DMS 273 (cell line): Measurements from ENCODE around the gene HIVEP3.

Experiments
- DNase-seq: peaks from one replicate; lab custom pipeline; 2025; ENCODE audit not compliant: unreplicated experiment; lab: John Stamatoyannopoulos, UW

The HIVEP3 gene

GRCh38 chr1:41766041-41766440 is 152.7 kb downstream of the HIVEP3 start:
- DNase-seq, result no peak

GRCh38 chr1:41765152-41765551 is 153.6 kb downstream of the HIVEP3 start:
- no peak for DNase-seq

GRCh38 chr1:41764656-41765055 is 154.1 kb downstream of the HIVEP3 start:
- no peak for DNase-seq

- no peak for DNase-seq
Measured at GRCh38 chr1:41762777-41763176, 155.9 kb downstream of the HIVEP3 start.

- DNase-seq, result no peak
Measured at GRCh38 chr1:41762251-41762650, 156.5 kb downstream of the HIVEP3 start.

- DNase-seq, result no peak
Measured at GRCh38 chr1:41758904-41759548, 159.7 kb downstream of the HIVEP3 start.

GRCh38 chr1:41758500-41758899 is 160.2 kb downstream of the HIVEP3 start:
- no peak for DNase-seq

GRCh38 chr1:41754540-41754939 is 164.2 kb downstream of the HIVEP3 start:
- peak; percentile 14 for DNase-seq

- DNase-seq, result no peak
Measured at GRCh38 chr1:41752514-41753170, 166.1 kb downstream of the HIVEP3 start.

- DNase-seq, result no peak
Measured at GRCh38 chr1:41751804-41752513, 166.8 kb downstream of the HIVEP3 start.

GRCh38 chr1:41749991-41750745 is 168.6 kb downstream of the HIVEP3 start:
- DNase-seq, result no peak

- no peak for DNase-seq
Measured at GRCh38 chr1:41745022-41745421, 173.7 kb downstream of the HIVEP3 start.

GRCh38 chr1:41743366-41743765 is 175.4 kb downstream of the HIVEP3 start:
- no peak for DNase-seq

- DNase-seq, result peak; percentile 34
Measured at GRCh38 chr1:41742219-41742618, 176.5 kb downstream of the HIVEP3 start.

GRCh38 chr1:41741244-41741643 is 177.5 kb downstream of the HIVEP3 start:
- no peak for DNase-seq

- DNase-seq, result no peak
Measured at GRCh38 chr1:41740630-41741239, 178.0 kb downstream of the HIVEP3 start.

GRCh38 chr1:41740058-41740457 is 178.7 kb downstream of the HIVEP3 start:
- no peak for DNase-seq

GRCh38 chr1:41739061-41739955 is 179.4 kb downstream of the HIVEP3 start:
- peak; percentile 81 for DNase-seq

GRCh38 chr1:41738475-41738874 is 180.2 kb downstream of the HIVEP3 start:
- DNase-seq, result no peak

GRCh38 chr1:41738006-41738405 is 180.7 kb downstream of the HIVEP3 start:
- no peak for DNase-seq
